SK-N-SH (cell line): ENCODE data around the gene DSTN. TPM values are rescaled to one million over a fixed set of nuclear protein-coding genes. Genes with fewer than 3 reads are reported as not detected.

Source experiments
- CTCF ChIA-PET: fragments of 300-600, 350-600 bp; formaldehyde crosslinking; extraction: SDS; loops from one replicate; lab custom pipeline; 2021; lab: Yijun Ruan, JAX
- POLR2A ChIA-PET: fragments of 350-600 bp; sonication (Branson Sonifier 250); formaldehyde crosslinking; extraction: SDS; loops from one replicate; lab custom pipeline; 2020; ENCODE audit warnings: antibody characterized with exemption, inconsistent platforms; lab: Yijun Ruan, JAX
- DNase-seq: peaks from one replicate; pipeline ENCODE4 v3.0.0; 2012
- H2AFZ ChIP-seq: fragments of 200-600 bp; sonication (generic); 2 replicates; pipeline ENCODE4 v1.8.1; 2016; ENCODE audit warnings: antibody characterized with exemption, mild to moderate bottlenecking, low read depth
- H3F3A ChIP-seq: fragments of 200-600 bp; sonication (generic); replicated peaks from 2 replicates; pipeline ENCODE3; 2016; ENCODE audit warnings: antibody characterized with exemption, mild to moderate bottlenecking; ENCODE audit not compliant: insufficient read depth
- H3K27ac ChIP-seq, 2 experiments: fragments of 200-500 bp in 1 of 2; fragments of 200-600 bp in 1 of 2; sonication (Bioruptor generic) in 1 of 2; sonication (generic), shearing (Covaris generic) in 1 of 2; 2 replicates each; pipeline versions ENCODE4 v1.5.1 to v1.6.1; 2014 to 2016; ENCODE audit warnings: low read depth in 2 of 2, inconsistent platforms in 1 of 2, low read length in 1 of 2, mild to moderate bottlenecking in 1 of 2, mixed read lengths in 1 of 2
- H3K27me3 ChIP-seq: fragments of 200-600 bp; sonication (generic), shearing (Covaris generic); 2 replicates; pipeline ENCODE4 v1.6.1; 2016; ENCODE audit warnings: mixed run types; ENCODE audit not compliant: insufficient read depth
- H3K36me3 ChIP-seq, 2 experiments: fragments of 200-500 bp in 1 of 2; fragments of 200-600 bp in 1 of 2; sonication (Bioruptor generic) in 1 of 2; sonication (generic) in 1 of 2; replicated peaks in 1 of 2; 2 replicates each; pipeline versions ENCODE3 to v1.5.1; 2014 to 2016; ENCODE audit warnings: low read length in 1 of 2, mild to moderate bottlenecking in 1 of 2; ENCODE audit not compliant: insufficient read depth in 2 of 2, control insufficient read depth in 1 of 2
- H3K4me1 ChIP-seq, 2 experiments: fragments of 200-500 bp in 1 of 2; fragments of 200-600 bp in 1 of 2; sonication (Bioruptor generic) in 1 of 2; sonication (generic), shearing (Covaris generic) in 1 of 2; 2 replicates each; pipeline versions ENCODE4 v1.5.1 to v1.6.1; 2014 to 2016; ENCODE audit warnings: low read depth in 1 of 2, low read length in 1 of 2, mixed run types in 1 of 2; ENCODE audit not compliant: insufficient read depth in 2 of 2, control insufficient read depth in 1 of 2
- H3K4me2 ChIP-seq: fragments of 200-600 bp; sonication (generic), shearing (Covaris generic); 2 replicates; pipeline ENCODE4 v1.6.1; 2017; ENCODE audit warnings: mixed run types
- H3K4me3 ChIP-seq, 2 experiments: fragments of 200-500 bp in 1 of 2; fragments of 200-600 bp in 1 of 2; sonication (Bioruptor generic) in 1 of 2; sonication (generic), shearing (Covaris generic) in 1 of 2; 2 replicates each; pipeline versions ENCODE4 v1.5.1 to v1.8.1; 2014 to 2016; ENCODE audit warnings: low read depth in 2 of 2, inconsistent platforms in 1 of 2, low read length in 1 of 2, mild to moderate bottlenecking in 1 of 2, mixed read lengths in 1 of 2, moderate library complexity in 1 of 2
- H3K79me2 ChIP-seq: fragments of 200-600 bp; sonication (generic); 2 replicates; pipeline ENCODE4 v1.8.1; 2017; ENCODE audit warnings: mild to moderate bottlenecking; ENCODE audit not compliant: insufficient read depth
- H3K9ac ChIP-seq: fragments of 200-600 bp; sonication (generic); 2 replicates; pipeline ENCODE4 v1.6.1; 2017; ENCODE audit warnings: mixed run types
- H3K9me2 ChIP-seq: fragments of 200-600 bp; sonication (generic); 2 replicates; pipeline ENCODE4 v1.6.1; 2017; ENCODE audit warnings: mixed run types
- H3K9me3 ChIP-seq: fragments of 200-600 bp; sonication (generic); 2 replicates; pipeline ENCODE4 v1.6.1; 2017; ENCODE audit warnings: mixed run types, mild to moderate bottlenecking, moderate library complexity
- H4K20me1 ChIP-seq: fragments of 200-600 bp; sonication (generic); 2 replicates; pipeline ENCODE4 v1.6.1; 2017; ENCODE audit warnings: mild to moderate bottlenecking, mixed run types; ENCODE audit not compliant: insufficient read depth
- CTCF ChIP-seq: fragments of 200-600 bp; sonication (generic); IDR thresholded peaks from 2 replicates; pipeline ENCODE4 v1.6.1; 2017; ENCODE audit warnings: antibody characterized with exemption, mild to moderate bottlenecking, moderate library complexity
- EP300 ChIP-seq, 2 experiments: IDR thresholded peaks; 2 replicates each; pipeline versions ENCODE4 v1.4.0 to v1.6.1; 2012; ENCODE audit warnings: borderline replicate concordance in 1 of 2, low read depth in 1 of 2, low read length in 1 of 2
- FOXM1 ChIP-seq: IDR thresholded peaks from 2 replicates; pipeline ENCODE4 v1.4.0; 2012; ENCODE audit warnings: low read depth, mild to moderate bottlenecking
- GABPA ChIP-seq: IDR thresholded peaks from 2 replicates; pipeline ENCODE4 v1.4.0; 2012; ENCODE audit warnings: low read depth, mild to moderate bottlenecking
- GATA2 ChIP-seq: sonication (generic); formaldehyde crosslinking; IDR thresholded peaks from 2 replicates; pipeline ENCODE4 v1.5.0; 2020; ENCODE audit warnings: mild to moderate bottlenecking, missing genetic modification reagents
- JUND ChIP-seq: IDR thresholded peaks from 2 replicates; pipeline ENCODE4 v1.4.0; 2012
- MAX ChIP-seq: IDR thresholded peaks from 2 replicates; pipeline ENCODE4 v1.4.0; 2012; ENCODE audit warnings: low read depth
- MXI1 ChIP-seq: IDR thresholded peaks from 2 replicates; pipeline ENCODE4 v1.6.1; 2012; ENCODE audit warnings: mild to moderate bottlenecking, low read depth, low read length, improper control_type of control experiment
- NRF1 ChIP-seq: IDR thresholded peaks from 2 replicates; pipeline ENCODE4 v1.6.1; 2012; ENCODE audit warnings: low read depth, mild to moderate bottlenecking, low read length
- PBX3 ChIP-seq: IDR thresholded peaks from 2 replicates; pipeline ENCODE4; 2012
- POLR2AphosphoS5 ChIP-seq: IDR thresholded peaks from 2 replicates; pipeline ENCODE4 v1.6.1; 2012; ENCODE audit warnings: low read depth, low read length
- RAD21 ChIP-seq: IDR thresholded peaks from 2 replicates; pipeline ENCODE4 v1.6.1; 2012; ENCODE audit warnings: mild to moderate bottlenecking, low read length
- RCOR1 ChIP-seq: fragments of 150-350 bp; IDR thresholded peaks from 2 replicates; pipeline ENCODE4 v1.6.1; 2017; ENCODE audit warnings: antibody characterized with exemption, low read length
- REST ChIP-seq: IDR thresholded peaks from 2 replicates; pipeline ENCODE4 v1.6.1; 2012; ENCODE audit warnings: mild to moderate bottlenecking, low read depth, low read length, moderate library complexity
- RXRA ChIP-seq: IDR thresholded peaks from 2 replicates; pipeline ENCODE4 v1.4.0; 2012; ENCODE audit warnings: low read depth, mild to moderate bottlenecking, borderline replicate concordance
- SMC3 ChIP-seq: IDR thresholded peaks from 2 replicates; pipeline ENCODE4 v1.6.1; 2012; ENCODE audit warnings: low read depth, low read length, improper control_type of control experiment
- TAF1 ChIP-seq: IDR thresholded peaks from 2 replicates; pipeline ENCODE4 v1.6.1; 2012; ENCODE audit warnings: low read depth, mild to moderate bottlenecking, low read length, moderate library complexity, borderline replicate concordance
- TCF12 ChIP-seq: IDR thresholded peaks from 2 replicates; pipeline ENCODE4 v1.4.0; 2012
- TEAD4 ChIP-seq: IDR thresholded peaks from 2 replicates; pipeline ENCODE4 v1.4.0; 2012; ENCODE audit warnings: mild to moderate bottlenecking, borderline replicate concordance; ENCODE audit not compliant: insufficient read depth
- USF1 ChIP-seq: IDR thresholded peaks from 2 replicates; pipeline ENCODE4 v1.4.0; 2012; ENCODE audit warnings: low read depth, borderline replicate concordance
- YY1 ChIP-seq: IDR thresholded peaks from 2 replicates; pipeline ENCODE4 v1.4.0; 2012; ENCODE audit warnings: low read depth, mild to moderate bottlenecking
- ZBTB33 ChIP-seq: IDR thresholded peaks from 2 replicates; pipeline ENCODE4 v1.4.0; 2012; ENCODE audit warnings: low read depth, borderline replicate concordance
- WGBS: methylation state at CpG from one replicate; pipeline ENCODE4 v1.1.6; 2017; ENCODE audit warnings: low lambda C conversion rate; 5-methylcytosine and 5-hydroxymethylcytosine counted together
- polyA plus RNA-seq, 3 experiments: library from polyadenylated mRNA; depleted of rRNA; stranded (reverse); fragments of >200 nt; gene quantifications; 2 replicates each; pipeline ENCODE4 v1.2.3, GENCODE V29; 2012

DSTN gene
- polyA plus RNA-seq, 1 of the 3 experiments (the other 2 are of a cell fraction) = 167 TPM

- CTCF ChIA-PET = interaction anchor here (1.2 to 2.7 kb wide), 4 partner anchors 12 to 100 kb away, joined by 3 to 11 read pairs (median 4); no protein-coding TSS in a partner anchor
- H3K36me3 ChIP-seq = peaks cover 70 to 77% of the 10 kb centered on the region in 2 experiments
- POLR2A ChIA-PET = no interaction called here
Measured at GRCh38 chr20:17605131-17605660, 35.3 kb downstream of the DSTN start.

GRCh38 chr20:17606001-17606400 lies 36.1 kb downstream of the DSTN start:
- 84% methylated on average over 2 of the region's 2 CpGs for WGBS
- H4K20me1 ChIP-seq = peaks cover 71% of the 10 kb centered on the region
- peaks cover 59% of the 10 kb centered on the region for H3K79me2 ChIP-seq
- no peak overlapping the region for H2AFZ ChIP-seq
- ChIA-PET CTCF (interaction anchor here (1.5 to 2.7 kb wide), 3 partner anchors 11 to 69 kb away, joined by 3 to 11 read pairs (median 5); no protein-coding TSS in a partner anchor), POLR2A (no interaction called here)
- DNase-seq = no peak
- no peaks in the 10 kb centered on the region; a peak in 1 of 4 replicates for H3K4me1 ChIP-seq
- no peak overlapping the region for H3K4me2 ChIP-seq
- H3K4me3 ChIP-seq = no peak overlapping the region
- H3K36me3 ChIP-seq = peaks cover 69% of the 10 kb centered on the region in 2 experiments
- H3K9me2 ChIP-seq = no peaks in the 10 kb centered on the region
- H3K9ac ChIP-seq = no peak overlapping the region
- no peak overlapping the region for H3K27ac ChIP-seq
- H3K27me3 ChIP-seq = no peaks in the 10 kb centered on the region
- peaks cover 37% of the 10 kb centered on the region for H3F3A ChIP-seq
- no peaks in the 10 kb centered on the region for H3K9me3 ChIP-seq
- TF ChIP-seq FOXM1 (no peak), REST (no peak), ZBTB33 (no peak), CTCF (no peak)

More at GRCh38 chr20:17605131-17605660, 35.3 kb downstream of the DSTN start:
- Histone ChIP-seq H3K9ac (no peak overlapping the region), H3K4me3 (no peak overlapping the region), H4K20me1 (peaks cover 72% of the 10 kb centered on the region), H3K4me2 (no peak overlapping the region), H3K4me1 (no peaks in the 10 kb centered on the region; a peak in 2 of 4 replicates), H2AFZ (no peak overlapping the region), H3K27me3 (no peaks in the 10 kb centered on the region), H3K9me2 (no peaks in the 10 kb centered on the region), H3F3A (peaks cover 34% of the 10 kb centered on the region), H3K79me2 (peaks cover 67% of the 10 kb centered on the region), H3K9me3 (no peaks in the 10 kb centered on the region), H3K27ac (no peak overlapping the region)
- DNase-seq = no peak
- TF ChIP-seq TCF12 = no peak
- no peak for TF ChIP-seq TAF1
- TF ChIP-seq YY1 = no peak
- no peak for TF ChIP-seq SMC3
- TF ChIP-seq GATA2 = no peak
- no peak for TF ChIP-seq RXRA
- TF ChIP-seq USF1 = no peak
- TF ChIP-seq GABPA = no peak
- TF ChIP-seq JUND = no peak
- no peak for TF ChIP-seq NRF1
- no peak for TF ChIP-seq MXI1
- TF ChIP-seq RAD21 = no peak
- no peak for TF ChIP-seq EP300 (IDR thresholded peaks at IDR 0.05; ENCODE audit: borderline replicate concordance in 1 of 2, low read depth in 1 of 2, low read length in 1 of 2)
- no peak for TF ChIP-seq MAX
- TF ChIP-seq RCOR1 = no peak
- no peak for TF ChIP-seq PBX3
- TF ChIP-seq TEAD4 = no peak
- TF ChIP-seq POLR2AphosphoS5 = no peak
- 84% methylated on average over 5 of the region's 5 CpGs for WGBS
